SK-N-SH treated with all-trans-retinoic acid at 6 μM for 48 hours (cell line): Measurements from ENCODE around the gene TMEM114.
"Not testable (repeated sequence)": the region's sequence is repeated elsewhere in the genome, so short reads cannot be mapped to it uniquely, and the experiment has no call there.

Source experiments
- ATAC-seq: fragments of 200-7000 bp; cut with Tn5 transposase; 3 replicates; pipeline ENCODE4 v1.9.1; 2020; ENCODE audit warnings: mild to moderate bottlenecking, moderate library complexity
- ARNTL ChIP-seq: fragments of 450-650 bp; formaldehyde crosslinking; IDR thresholded peaks from 2 replicates; pipeline ENCODE4 v1.5.0; 2020; ENCODE audit warnings: low read depth, mild to moderate bottlenecking, moderate library complexity, borderline replicate concordance
- BACH2 ChIP-seq: fragments of 250-450 bp; sonication (Bioruptor Pico); IDR thresholded peaks from 2 replicates; pipeline ENCODE4 v1.9.0; 2021; ENCODE audit warnings: mild to moderate bottlenecking, borderline replicate concordance
- CSRNP3 ChIP-seq: fragments of 250-450 bp; sonication (Bioruptor Pico); IDR thresholded peaks from 2 replicates; pipeline ENCODE4 v1.5.1; 2021; ENCODE audit warnings: mild to moderate bottlenecking, moderate library complexity
- GLIS3 ChIP-seq: fragments of 250-450 bp; sonication (Bioruptor Pico); IDR thresholded peaks from 2 replicates; pipeline ENCODE4 v1.5.0; 2020; ENCODE audit warnings: mild to moderate bottlenecking, moderate library complexity
- ISL1 ChIP-seq: fragments of 250-450 bp; sonication (Bioruptor Pico); IDR thresholded peaks from 2 replicates; pipeline ENCODE4 v2.1.2; 2022; ENCODE audit warnings: mild to moderate bottlenecking, moderate library complexity
- OSR1 ChIP-seq: fragments of 250-450 bp; sonication (Bioruptor Pico); IDR thresholded peaks from 2 replicates; pipeline ENCODE4 v1.8.0; 2022; ENCODE audit warnings: moderate library complexity, mild to moderate bottlenecking, inconsistent platforms
- POU6F1 ChIP-seq: fragments of 250-450 bp; sonication (Bioruptor Pico); IDR thresholded peaks from 2 replicates; pipeline ENCODE4 v1.8.0; 2021; ENCODE audit warnings: low read depth, mild to moderate bottlenecking, moderate library complexity, borderline replicate concordance
- RARB ChIP-seq: fragments of 250-450 bp; sonication (Bioruptor Pico); IDR thresholded peaks from 2 replicates; pipeline ENCODE4 v1.8.0; 2021; ENCODE audit warnings: mild to moderate bottlenecking, moderate library complexity
- SNAI2 ChIP-seq: fragments of 250-450 bp; sonication (Bioruptor Pico); IDR thresholded peaks from 2 replicates; pipeline ENCODE4 v1.5.0; 2020; ENCODE audit warnings: mild to moderate bottlenecking, moderate library complexity
- TCF4 ChIP-seq: fragments of 250-450 bp; sonication (Bioruptor Pico); IDR thresholded peaks from 2 replicates; pipeline ENCODE4 v1.8.0; 2021; ENCODE audit warnings: mild to moderate bottlenecking, moderate library complexity, borderline replicate concordance
- TOX ChIP-seq: fragments of 250-450 bp; sonication (Bioruptor Pico); IDR thresholded peaks from 2 replicates; pipeline ENCODE4 v1.8.0; 2021; ENCODE audit warnings: mild to moderate bottlenecking, moderate library complexity, borderline replicate concordance
- ZFP3 ChIP-seq: fragments of 250-450 bp; sonication (Bioruptor Pico); IDR thresholded peaks from 2 replicates; pipeline ENCODE4 v1.5.0; 2020; ENCODE audit warnings: mild to moderate bottlenecking, moderate library complexity
- ZFP30 ChIP-seq: fragments of 450-650 bp; formaldehyde crosslinking; IDR thresholded peaks from 2 replicates; pipeline ENCODE4 v1.5.0; 2022; ENCODE audit warnings: mild to moderate bottlenecking, moderate library complexity
- ZNF565 ChIP-seq: fragments of 450-650 bp; formaldehyde crosslinking; conservative IDR thresholded peaks from 2 replicates; pipeline ENCODE4 v1.5.0; 2020; ENCODE audit warnings: low read depth, mild to moderate bottlenecking, moderate library complexity
- ZNF8 ChIP-seq: fragments of 450-650 bp; formaldehyde crosslinking; IDR thresholded peaks from 2 replicates; pipeline ENCODE4 v1.5.0; 2020; ENCODE audit warnings: mild to moderate bottlenecking, moderate library complexity
- TF ChIP-seq, protein P1 (sequence below): fragments of 250-450 bp; sonication (Bioruptor Pico); IDR thresholded peaks from 2 replicates; pipeline ENCODE4 v1.5.1; 2020; ENCODE audit warnings: low read depth, mild to moderate bottlenecking, moderate library complexity
- TF ChIP-seq, protein P2 (sequence below): fragments of 250-450 bp; sonication (Bioruptor Pico); IDR thresholded peaks from 2 replicates; pipeline ENCODE4 v1.5.0; 2020; ENCODE audit warnings: mild to moderate bottlenecking, moderate library complexity
- TF ChIP-seq, protein P3 (sequence below): fragments of 250-450 bp; sonication (Bioruptor Pico); IDR thresholded peaks from 2 replicates; pipeline ENCODE4 v1.8.0; 2020; ENCODE audit warnings: mild to moderate bottlenecking, moderate library complexity, borderline replicate concordance

TMEM114 gene

DNA sequence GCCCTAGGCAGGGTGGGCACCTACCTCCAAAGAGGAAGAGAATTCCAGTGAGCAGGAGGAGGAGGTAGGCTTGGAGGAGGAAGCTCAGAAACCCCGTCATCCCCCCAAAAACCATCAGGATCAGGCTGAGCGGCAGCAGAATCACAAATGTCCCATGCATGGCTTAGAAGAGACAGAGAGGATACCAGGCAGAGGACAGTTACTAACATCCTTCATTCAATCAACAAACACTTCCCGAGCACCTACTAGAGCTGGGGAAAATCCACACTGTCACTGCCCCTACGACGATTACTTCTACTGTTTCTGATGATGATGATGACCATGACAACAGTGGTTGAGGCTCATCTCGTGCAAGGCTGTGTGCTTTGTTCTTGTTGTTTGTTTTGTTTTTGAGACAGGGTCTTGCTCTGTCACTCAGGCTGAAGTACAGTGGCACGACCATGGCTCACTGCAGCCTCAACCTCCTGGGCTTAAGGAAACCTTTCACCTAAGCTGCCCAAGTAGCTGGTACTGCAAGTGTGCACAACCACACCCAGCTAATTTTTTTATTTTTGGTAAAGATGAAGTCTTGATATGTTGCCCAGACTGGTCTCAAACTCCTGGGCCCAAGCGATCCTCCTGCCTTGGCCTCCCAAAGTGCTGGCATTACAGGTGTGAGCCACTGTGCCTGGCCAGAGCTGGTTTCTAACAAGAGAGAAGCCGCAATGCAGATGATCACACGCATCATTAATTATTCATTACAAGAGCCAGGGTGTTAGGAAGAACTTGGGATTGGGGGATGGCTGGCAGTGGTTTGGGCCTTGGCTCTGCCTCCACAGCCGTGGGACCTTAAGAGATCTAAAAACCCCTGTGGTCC, 18.0 kb downstream of the TMEM114 start (continued):
- no peak for TF ChIP-seq TCF4 (CRISPR knock-in tag)

DNA sequence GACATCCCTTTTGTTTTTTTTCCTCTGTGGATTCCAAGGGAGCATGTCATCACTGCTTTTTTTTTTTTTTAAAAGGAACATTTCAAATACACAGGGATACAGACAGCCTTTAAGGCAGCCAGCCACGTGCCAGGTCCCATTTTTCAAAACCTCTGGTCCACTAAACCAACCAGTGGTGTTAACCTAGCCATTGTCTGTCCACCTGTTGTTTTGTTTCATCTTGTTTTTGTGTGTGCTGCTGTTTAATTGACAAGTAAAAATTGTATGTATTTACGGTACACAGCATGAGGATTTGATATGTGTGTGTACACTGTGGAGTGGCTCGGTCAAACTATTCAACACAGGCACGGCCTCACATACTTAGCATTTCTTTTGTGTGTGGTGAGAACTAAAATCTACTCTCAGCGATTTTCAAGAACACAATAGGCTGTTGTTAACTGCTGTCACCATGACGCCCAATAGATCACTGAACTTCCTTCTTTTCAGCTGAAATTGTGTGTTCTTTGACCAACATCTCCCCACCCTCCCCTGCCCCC, 19.2 kb downstream of the TMEM114 start:
- TF ChIP-seq RARB (CRISPR knock-in tag) (no peak), ZNF8 (CRISPR knock-in tag) (no peak), ZFP30 (CRISPR knock-in tag) (no peak), GLIS3 (CRISPR knock-in tag) (no peak), CSRNP3 (CRISPR knock-in tag) (no peak), ZFP3 (CRISPR knock-in tag) (no peak), TOX (no peak), ISL1 (no peak), OSR1 (CRISPR knock-in tag) (no peak), SNAI2 (CRISPR knock-in tag) (no peak), ZNF565 (no peak), BACH2 (CRISPR knock-in tag) (no peak)
- TF ChIP-seq, protein P1, sequence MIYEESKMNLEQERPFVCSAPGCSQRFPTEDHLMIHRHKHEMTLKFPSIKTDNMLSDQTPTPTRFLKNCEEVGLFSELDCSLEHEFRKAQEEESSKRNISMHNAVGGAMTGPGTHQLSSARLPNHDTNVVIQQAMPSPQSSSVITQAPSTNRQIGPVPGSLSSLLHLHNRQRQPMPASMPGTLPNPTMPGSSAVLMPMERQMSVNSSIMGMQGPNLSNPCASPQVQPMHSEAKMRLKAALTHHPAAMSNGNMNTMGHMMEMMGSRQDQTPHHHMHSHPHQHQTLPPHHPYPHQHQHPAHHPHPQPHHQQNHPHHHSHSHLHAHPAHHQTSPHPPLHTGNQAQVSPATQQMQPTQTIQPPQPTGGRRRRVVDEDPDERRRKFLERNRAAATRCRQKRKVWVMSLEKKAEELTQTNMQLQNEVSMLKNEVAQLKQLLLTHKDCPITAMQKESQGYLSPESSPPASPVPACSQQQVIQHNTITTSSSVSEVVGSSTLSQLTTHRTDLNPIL (CRISPR knock-in tag) = no peak
- TF ChIP-seq, protein P2, sequence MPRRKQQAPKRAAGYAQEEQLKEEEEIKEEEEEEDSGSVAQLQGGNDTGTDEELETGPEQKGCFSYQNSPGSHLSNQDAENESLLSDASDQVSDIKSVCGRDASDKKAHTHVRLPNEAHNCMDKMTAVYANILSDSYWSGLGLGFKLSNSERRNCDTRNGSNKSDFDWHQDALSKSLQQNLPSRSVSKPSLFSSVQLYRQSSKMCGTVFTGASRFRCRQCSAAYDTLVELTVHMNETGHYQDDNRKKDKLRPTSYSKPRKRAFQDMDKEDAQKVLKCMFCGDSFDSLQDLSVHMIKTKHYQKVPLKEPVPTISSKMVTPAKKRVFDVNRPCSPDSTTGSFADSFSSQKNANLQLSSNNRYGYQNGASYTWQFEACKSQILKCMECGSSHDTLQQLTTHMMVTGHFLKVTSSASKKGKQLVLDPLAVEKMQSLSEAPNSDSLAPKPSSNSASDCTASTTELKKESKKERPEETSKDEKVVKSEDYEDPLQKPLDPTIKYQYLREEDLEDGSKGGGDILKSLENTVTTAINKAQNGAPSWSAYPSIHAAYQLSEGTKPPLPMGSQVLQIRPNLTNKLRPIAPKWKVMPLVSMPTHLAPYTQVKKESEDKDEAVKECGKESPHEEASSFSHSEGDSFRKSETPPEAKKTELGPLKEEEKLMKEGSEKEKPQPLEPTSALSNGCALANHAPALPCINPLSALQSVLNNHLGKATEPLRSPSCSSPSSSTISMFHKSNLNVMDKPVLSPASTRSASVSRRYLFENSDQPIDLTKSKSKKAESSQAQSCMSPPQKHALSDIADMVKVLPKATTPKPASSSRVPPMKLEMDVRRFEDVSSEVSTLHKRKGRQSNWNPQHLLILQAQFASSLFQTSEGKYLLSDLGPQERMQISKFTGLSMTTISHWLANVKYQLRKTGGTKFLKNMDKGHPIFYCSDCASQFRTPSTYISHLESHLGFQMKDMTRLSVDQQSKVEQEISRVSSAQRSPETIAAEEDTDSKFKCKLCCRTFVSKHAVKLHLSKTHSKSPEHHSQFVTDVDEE (CRISPR knock-in tag) = no peak
- TF ChIP-seq, all 23 proteins: peak for 0
- ATAC-seq = no peak

DNA sequence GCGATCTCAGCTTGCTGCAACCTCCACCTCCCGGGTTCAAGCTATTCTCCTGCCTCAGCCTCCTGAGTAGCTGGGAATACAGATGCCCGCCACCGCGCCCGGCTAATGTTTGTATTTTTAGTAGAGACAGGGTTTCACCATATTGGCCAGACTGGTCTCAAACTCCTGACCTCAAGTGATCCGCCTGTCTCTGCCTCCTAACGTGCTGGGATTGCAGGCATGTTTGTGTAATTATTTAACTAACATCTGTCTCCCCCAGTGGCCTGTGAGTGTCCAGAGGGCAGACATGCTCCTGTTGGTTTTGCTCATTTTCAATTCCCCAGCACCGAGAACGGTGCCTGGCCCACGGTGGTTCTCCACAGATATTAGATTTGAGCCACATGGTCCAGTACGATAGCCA, 19.9 kb downstream of the TMEM114 start:
- ATAC-seq = not testable (repeated sequence)

- ATAC-seq = no peak
- no peak for TF ChIP-seq BACH2 (CRISPR knock-in tag)
- TF ChIP-seq, protein P1 (CRISPR knock-in tag) = no peak
- TF ChIP-seq, protein P2 (CRISPR knock-in tag) = no peak
- TF ChIP-seq, protein P3, sequence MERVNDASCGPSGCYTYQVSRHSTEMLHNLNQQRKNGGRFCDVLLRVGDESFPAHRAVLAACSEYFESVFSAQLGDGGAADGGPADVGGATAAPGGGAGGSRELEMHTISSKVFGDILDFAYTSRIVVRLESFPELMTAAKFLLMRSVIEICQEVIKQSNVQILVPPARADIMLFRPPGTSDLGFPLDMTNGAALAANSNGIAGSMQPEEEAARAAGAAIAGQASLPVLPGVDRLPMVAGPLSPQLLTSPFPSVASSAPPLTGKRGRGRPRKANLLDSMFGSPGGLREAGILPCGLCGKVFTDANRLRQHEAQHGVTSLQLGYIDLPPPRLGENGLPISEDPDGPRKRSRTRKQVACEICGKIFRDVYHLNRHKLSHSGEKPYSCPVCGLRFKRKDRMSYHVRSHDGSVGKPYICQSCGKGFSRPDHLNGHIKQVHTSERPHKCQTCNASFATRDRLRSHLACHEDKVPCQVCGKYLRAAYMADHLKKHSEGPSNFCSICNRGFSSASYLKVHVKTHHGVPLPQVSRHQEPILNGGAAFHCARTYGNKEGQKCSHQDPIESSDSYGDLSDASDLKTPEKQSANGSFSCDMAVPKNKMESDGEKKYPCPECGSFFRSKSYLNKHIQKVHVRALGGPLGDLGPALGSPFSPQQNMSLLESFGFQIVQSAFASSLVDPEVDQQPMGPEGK = no peak
- TF ChIP-seq ARNTL (CRISPR knock-in tag) = no peak
- no peak for TF ChIP-seq CSRNP3 (CRISPR knock-in tag)
- no peak for TF ChIP-seq ISL1
- no peak for TF ChIP-seq TOX
- TF ChIP-seq POU6F1 = no peak
Observed at GRCh38 chr16:8569650-8570346, 20.5 kb downstream of the TMEM114 start.
